HG02885 (cell line): Measurements from ENCODE around the gene ARHGAP22.

ENCODE experiments used
- ATAC-seq: cut with Tn5 transposase; IDR thresholded peaks from one replicate; pipeline ENCODE4 v1.9.1; 2021; ENCODE audit warnings: mild to moderate bottlenecking; ENCODE audit not compliant: unreplicated experiment, poor library complexity

The ARHGAP22 gene

GRCh38 chr10:48607356-48608278, 2.7 kb upstream of the ARHGAP22 start:
- no peak for ATAC-seq

DNA sequence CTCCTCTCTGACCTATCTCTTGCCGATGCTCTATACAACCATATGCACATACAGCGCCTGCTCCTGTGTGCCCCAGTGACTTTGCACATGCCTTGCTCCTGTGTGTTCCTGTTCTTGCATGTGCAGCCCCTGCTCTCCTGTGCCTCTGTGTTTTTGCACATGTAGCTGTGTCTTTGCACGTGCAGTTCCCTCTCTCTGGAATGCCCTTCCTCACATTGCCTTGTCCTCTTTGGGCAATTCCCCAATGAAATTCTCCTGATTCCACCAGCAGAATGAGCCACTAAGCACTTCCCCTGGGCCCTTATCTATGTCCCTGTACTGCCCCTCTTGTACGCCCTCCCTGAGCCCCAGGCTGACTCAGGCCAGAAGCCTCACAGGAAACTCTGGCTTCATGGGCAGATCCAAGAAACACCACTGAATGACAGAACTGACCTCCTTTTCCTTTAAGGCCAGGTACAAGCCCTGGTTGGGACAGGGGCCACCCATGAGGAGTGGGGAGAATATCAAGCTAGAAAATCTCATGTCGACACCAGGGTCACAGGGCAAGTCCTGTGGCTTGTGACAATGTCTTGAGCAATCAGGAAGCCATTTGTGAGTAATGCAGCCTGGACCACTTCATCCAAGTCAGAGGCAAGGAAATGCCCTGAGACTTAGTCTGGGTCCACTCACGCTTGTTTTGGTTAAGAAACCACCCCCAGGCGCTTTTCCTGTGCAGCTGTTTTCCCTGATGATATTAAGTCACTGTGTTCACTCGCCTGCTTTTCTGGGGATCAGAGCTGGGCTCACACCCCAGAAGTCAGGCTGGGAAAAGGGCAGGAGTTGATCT, 1.9 kb upstream of the ARHGAP22 start:
- no peak for ATAC-seq

GRCh38 chr10:48605786-48606529, 1.1 kb upstream of the ARHGAP22 start:
- no peak for ATAC-seq

DNA sequence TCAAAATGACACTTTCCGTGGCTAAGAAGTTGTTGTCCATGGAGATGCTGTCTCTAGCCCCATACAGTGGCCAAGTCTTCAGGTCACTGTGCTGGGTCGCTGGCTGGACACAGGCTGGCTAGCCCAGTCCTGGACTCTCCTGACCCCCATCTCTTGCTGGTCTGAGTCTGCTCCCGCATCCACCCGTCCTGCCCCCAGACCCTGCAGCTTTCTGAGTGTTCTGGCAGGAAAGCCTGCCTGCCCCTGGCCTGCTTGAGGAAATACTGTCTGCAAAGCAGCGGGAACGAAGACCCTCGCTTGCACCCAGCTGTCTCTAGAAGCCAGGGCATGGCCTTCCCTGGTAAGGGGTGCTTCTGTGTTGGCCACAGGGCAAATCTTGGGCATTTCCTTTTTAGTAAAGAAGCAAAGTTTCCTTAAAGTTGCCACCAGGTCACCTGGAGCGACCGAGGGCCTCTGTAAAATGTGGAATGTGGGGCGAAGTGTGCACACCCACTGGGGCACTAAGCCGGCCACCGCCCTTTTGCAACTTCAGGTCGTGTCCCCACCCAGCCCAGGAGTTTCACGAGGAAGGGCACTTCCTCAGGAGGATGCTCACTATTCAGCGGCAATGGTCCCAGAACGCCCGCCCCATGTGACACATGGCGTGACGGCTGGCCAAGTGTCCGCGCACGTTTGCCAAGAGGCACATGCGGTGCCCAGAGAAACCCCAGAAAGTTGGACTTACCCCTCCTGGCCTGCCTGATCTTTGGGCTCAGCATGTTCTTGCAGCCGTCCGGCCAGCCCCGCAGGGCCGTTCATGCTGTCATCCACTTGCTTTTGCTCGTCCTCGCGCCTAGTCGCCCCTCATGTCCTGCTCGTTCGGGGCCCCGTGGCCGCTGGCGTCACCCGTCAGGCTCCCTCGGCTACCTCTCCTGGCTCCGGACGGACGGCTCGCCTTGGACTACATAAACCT, 558 bp downstream of the ARHGAP22 start:
- ATAC-seq, result no peak

DNA sequence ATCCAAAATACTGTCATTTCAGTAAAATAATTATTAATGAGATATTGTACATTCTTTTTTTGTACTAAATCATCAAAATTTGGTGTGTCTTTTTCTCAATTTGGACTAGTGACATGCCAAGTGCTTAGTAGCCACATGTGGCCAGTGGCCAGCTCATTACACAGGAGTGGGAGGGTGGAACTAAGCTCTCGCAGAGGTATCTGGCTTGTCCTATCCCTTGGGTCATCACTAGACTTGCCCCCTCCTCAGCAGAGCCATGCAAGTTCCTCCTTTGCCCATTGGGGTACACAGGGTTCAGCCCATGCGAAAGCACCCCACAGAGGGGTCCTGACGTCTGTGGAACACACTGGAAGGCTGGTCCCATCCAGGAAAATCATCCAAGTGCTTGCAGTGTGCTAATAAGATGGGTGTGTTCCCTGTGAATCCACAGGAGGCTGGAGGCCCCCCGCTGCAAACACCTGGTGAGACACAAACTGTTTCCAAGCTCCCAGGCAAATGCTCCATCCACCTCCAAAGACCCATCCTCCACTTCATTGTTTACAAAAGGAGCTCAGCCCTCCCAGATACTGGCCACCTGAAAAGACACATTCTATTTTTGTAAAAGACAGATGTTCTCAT, 1.3 kb downstream of the ARHGAP22 start:
- no peak for ATAC-seq

DNA sequence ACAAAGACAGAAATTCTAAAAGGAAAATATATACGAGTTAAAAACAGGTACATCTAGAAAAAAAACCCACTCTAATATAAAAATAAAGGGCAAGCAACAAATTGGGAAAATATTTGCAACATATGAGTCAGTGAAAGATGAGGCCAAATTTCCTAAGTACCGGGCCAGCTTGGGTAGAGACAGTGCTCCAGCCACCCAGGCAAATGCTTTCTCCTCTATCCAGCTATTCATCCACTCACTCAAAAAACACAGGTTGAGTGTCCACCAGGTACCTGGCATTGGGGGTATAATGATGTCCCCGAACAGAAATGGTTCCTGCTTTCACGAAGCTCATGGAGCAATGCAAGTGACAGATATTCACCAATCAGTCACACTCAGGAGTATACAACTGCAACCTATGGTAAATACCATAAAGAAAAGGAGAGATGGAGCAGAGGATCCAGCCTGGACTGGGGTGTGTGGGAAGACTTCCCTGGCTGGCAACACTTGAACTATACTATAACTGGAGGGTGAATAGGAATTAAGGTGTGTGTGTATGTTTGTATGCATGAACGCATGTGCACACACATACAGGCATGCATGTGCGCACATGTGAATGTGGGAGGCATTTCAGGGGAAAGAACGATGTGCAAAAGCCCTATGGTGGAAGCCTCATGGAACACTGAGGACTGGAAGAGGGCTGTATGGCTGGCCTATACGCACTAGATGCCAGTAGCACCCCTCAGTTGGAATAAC, 2.3 kb downstream of the ARHGAP22 start:
- ATAC-seq, result no peak

DNA sequence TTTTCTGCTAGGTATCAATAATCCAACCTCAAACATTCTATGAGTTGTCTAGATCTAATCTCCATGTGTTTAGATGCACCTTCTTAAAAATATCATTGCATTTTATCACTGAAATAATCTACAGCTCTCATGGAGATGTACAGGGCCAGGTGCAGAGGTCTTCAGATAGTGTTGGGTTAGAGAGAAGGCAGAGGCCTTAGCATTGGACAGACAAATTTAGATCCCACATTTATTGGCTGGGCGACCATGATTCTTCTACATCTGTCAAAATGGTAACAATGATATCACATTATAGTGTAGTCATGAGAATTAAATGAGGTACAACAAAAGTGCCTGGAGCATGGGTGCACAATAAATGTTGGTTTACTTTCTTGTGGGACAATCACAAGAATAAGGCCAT, 3.1 kb downstream of the ARHGAP22 start:
- ATAC-seq, result no peak

DNA sequence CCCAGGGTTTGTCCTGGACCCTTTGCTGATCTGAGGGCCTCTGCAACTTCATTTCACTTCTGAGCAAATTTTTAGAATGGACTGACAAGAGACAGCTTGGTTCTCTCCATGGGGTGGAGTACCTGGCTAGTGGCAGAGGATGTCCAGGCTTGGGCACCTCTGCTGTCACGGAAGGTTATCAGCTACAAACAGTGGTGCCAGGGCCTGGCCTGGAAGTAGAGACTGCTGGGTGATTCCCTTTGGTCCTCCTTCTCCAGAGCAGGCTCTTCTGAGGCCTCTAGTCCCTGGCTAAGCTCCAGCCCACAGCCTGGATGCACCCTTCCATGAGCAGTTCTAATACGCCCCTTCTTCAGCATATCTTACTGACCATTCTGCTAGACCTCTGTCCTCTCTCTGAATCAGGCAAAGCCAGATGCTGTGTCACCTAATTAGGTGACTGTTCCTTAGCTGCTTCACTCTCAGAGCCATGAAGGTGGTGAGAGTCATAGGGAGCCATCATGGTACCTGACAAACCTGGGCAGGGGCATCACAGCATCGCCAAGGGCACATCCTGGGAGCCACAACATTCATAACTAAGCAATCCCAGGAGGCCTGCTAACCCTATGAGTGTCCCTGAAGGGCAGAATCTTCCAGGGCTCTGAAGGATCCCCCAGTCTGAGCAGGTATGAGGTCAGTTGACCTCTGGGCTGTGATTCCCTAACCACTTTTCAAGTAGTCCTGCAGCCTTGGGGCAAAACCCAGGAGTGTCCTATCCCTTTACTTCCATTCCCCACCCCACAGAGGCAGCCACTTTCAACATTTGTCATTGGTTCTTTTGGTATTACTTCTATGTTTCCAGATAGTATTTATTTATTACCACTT, 4.0 kb downstream of the ARHGAP22 start:
- no peak for ATAC-seq

GRCh38 chr10:48599830-48600134, 5.1 kb downstream of the ARHGAP22 start:
- no peak for ATAC-seq

DNA sequence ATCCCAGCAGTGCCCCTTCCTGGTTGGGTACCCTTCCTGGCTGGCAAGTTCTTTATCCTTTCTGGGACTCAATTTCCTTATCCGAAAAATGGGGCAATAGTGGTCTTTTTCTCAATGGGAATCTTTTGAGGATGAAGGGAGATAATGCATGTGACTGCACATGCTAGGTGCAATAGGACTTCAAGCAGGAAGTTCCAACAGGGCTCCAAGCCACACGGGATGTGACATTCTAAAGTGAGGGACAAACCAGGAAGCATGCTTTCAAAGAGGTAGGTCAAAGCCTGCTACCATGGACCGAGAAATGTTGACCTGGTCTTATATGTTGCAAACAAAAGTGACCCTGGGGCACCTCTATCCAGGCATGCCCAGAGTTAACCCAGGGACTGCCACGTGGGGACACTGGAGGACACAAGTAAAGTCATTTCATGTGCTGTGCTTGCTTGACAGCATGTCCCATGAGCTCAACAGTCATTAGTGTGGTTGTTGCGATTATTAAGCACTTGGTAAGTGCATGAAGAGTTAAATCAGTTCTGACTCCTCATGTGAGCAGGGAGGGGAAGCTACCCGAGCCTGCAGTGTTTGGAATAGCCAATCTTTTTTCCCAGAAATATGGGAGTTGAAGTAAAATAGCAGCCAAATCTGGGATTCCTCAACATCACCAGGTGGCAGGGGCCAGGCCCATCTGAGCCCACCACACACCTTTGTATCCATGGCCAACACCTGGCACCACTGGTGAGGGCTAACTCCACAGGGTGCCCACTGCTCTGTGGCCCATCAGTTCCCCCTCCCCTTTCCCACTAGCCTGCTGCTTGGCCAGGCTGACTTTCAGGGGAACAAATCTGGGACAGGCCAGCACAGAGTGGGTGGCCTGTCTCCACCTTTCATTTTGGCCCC, 5.7 kb downstream of the ARHGAP22 start:
- ATAC-seq, result no peak

GRCh38 chr10:48598243-48598935, 6.5 kb downstream of the ARHGAP22 start:
- ATAC-seq, result no peak

GRCh38 chr10:48595539-48595932, 9.3 kb downstream of the ARHGAP22 start:
- ATAC-seq, result no peak

GRCh38 chr10:48594803-48595538, 9.9 kb downstream of the ARHGAP22 start:
- no peak for ATAC-seq

- ATAC-seq, result no peak
Observed at GRCh38 chr10:48594371-48594770, 10.5 kb downstream of the ARHGAP22 start.

- no peak for ATAC-seq
Observed at GRCh38 chr10:48592346-48592745, 12.5 kb downstream of the ARHGAP22 start.

- no peak for ATAC-seq
Observed at GRCh38 chr10:48590945-48591344, 13.9 kb downstream of the ARHGAP22 start.
